OCI-LY3 (cell line): Measurements from ENCODE around the gene MCC.

Source experiments
- CTCF ChIP-seq: fragments of 200-600, 300-600 bp; sonication (generic); IDR thresholded peaks from 2 replicates; pipeline ENCODE4 v1.5.1; 2014; ENCODE audit warnings: antibody characterized with exemption, low read length, low read depth
- EZH2phosphoT487 ChIP-seq: fragments of 200-600 bp; shearing (Covaris generic); IDR thresholded peaks from 2 replicates; pipeline ENCODE4 v1.6.1; 2018; ENCODE audit warnings: antibody characterized with exemption, mixed run types, low read depth

DNA sequence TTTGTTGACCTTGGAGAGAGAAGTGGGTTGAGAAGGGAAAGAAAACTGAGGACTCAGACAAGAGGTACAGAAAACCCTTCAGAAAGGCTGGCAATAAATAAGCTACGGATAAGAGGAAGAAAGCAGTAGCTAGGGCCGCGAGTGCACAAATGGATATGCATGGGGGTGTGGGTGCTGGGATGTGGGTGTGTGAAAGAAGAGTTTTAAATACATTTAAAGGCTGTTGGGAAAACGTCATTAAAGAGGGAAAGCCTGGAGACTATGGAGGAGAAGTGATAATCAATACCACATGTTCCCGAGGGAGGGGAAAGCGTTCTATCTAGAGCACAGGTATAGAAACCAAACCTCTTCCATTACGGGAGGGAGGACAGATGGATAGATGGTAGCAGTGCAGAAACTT is 230.7 kb downstream of the MCC start:
- TF ChIP-seq CTCF (no peak), EZH2phosphoT487 (no peak)
